Femur (tissue), 1 donor: ENCODE results near the gene CGB8.
"Not testable (repeated sequence)": the region's sequence is repeated elsewhere in the genome, so short reads cannot be mapped to it uniquely, and the experiment has no call there.

Source experiments
- DNase-seq: peaks from one replicate; pipeline ENCODE4 v3.0.0-alpha.2; 2017

CGB8 gene

GRCh38 chr19:49029749-49030148 is 19.2 kb downstream of the CGB8 start:
- DNase-seq, result not testable (repeated sequence)

- not testable (repeated sequence) for DNase-seq
These were observed 20.2 kb downstream of the CGB8 start for GRCh38 chr19:49028686-49029085.

GRCh38 chr19:49025599-49025998 is 23.3 kb downstream of the CGB8 start:
- DNase-seq, result not testable (repeated sequence)

DNA sequence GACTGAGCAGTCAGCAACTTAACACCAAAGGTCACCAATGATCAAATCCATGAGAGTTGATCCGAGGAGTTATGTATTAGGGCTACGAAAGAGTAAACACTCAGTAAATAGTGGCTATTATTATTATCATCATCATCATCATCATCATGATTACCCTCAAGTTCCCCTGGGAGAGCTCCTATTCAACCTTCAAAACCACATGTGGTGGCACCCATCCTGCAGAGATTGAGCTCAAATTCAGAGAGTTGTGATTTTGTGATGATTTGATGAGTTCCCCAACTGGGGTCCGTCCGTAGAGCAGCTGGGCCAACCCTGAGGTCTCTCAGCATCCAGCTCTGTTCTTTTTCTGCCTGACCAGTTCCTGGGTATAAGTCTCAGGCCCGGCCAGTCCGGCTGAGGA is 23.8 kb downstream of the CGB8 start:
- not testable (repeated sequence) for DNase-seq

- not testable (repeated sequence) for DNase-seq
These were observed 24.7 kb downstream of the CGB8 start, which contains the start of gene CGB3 for GRCh38 chr19:49024233-49024632. TSS of gene CGB3 (minus strand) at chr19:49024333. CDS start at chr19:49023971, 362 bp downstream.

GRCh38 chr19:49022116-49022515 is 26.8 kb downstream of the CGB8 start:
- DNase-seq, result no peak

DNA sequence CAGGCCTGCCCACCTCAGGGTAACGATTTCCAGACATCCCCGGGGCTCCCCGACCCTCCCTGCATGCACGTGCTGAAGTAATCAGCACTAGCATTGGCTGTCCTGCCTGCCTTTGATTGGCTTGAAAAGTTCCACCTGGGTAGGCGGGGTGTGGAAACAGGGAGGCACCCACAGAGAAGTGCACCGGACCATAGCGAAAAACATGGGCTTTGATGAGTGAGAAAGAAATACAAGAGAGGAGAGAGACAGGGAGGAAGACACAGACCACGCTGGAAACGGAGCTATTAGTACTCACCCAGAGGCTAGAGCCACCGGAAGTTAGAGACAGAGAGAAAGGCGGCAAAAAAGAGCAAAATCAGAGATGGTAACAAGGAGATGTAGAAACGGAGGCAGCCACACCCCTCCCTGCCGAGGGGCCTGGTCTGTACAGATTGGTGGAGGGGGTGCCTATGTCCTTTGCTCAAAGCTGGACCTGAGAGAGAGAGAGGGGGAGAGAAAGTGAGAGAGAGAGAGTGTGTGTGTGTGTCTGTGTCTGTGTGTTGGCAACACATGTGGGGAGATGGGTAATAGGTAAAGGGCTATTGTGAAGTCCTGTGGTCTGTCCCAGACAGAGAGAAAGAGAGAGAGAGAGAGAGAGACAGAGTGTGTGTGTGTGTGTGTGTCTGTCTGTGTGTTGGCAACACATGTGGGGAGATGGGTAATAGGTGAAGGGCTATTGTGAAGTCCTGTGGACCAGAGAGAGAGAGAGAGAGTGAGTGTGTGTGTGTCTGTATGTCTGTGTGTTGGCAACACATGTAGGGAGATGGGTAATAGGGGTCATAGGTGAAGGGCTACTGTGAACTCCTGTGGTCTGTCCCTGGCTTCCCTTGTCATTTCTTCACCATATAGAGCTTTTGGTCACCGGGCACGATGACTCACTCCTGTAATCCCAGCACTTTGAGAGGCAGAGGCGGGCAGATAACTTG is 27.7 kb downstream of the CGB8 start:
- DNase-seq, result no peak

DNA sequence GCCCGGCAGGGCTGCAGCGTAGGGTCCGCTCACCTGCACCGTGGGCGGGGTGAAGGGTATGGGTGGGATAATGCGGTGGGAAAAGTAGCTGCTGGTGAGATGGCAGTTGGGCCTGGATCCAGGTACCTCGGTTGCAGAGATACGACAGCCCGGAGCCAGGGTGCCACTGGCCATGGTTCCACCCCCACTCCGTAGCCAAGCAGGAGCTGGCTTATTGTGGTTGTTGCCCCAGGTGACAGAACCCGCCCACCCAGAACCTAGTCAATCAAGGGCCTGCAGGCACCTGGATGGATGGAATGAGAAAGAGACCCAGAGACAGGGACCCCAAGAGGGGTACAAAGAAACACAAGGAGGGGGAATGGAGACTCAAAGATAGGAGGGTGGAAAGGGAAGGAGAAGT is 28.6 kb downstream of the CGB8 start:
- no peak for DNase-seq

- no peak for DNase-seq
These were observed 29.5 kb downstream of the CGB8 start for GRCh38 chr19:49019242-49019932.

GRCh38 chr19:49018388-49019241 is 30.3 kb downstream of the CGB8 start:
- not testable (repeated sequence) for DNase-seq

DNA sequence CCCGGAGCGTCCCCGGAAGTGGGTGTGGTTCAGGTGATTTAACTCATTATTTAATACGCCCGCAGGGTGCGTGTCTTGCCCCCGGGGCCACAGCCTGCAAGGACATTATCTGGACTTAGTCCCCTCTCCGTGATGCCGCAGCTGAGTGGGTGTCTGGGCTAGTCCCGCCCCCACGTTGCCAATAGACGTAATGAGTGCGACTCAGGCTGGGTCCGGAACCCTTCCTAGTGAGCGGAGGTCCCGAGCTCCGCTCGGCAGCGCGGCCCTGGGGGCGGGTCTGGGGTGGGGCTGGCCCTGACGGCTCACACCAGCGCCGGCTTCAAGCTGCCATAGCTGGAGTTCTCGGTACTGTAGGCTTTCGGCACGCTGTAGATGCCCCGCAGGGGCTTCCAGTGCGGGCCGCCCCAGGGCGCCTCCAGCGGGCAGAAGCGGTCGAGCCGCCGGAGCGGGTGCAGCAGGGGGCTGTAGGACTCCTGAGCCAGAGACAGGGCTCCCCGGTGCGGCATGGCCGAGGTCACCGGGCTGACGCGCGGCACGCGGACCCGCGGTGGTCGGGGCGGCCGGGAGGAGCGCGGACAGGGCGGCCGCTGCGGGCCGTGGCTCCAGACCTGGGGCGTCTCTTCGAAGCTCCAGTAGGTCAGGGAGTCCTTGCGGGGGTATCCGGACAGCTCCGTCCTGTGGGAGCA is 31.1 kb downstream of the CGB8 start:
- peak; percentile 56 for DNase-seq

DNA sequence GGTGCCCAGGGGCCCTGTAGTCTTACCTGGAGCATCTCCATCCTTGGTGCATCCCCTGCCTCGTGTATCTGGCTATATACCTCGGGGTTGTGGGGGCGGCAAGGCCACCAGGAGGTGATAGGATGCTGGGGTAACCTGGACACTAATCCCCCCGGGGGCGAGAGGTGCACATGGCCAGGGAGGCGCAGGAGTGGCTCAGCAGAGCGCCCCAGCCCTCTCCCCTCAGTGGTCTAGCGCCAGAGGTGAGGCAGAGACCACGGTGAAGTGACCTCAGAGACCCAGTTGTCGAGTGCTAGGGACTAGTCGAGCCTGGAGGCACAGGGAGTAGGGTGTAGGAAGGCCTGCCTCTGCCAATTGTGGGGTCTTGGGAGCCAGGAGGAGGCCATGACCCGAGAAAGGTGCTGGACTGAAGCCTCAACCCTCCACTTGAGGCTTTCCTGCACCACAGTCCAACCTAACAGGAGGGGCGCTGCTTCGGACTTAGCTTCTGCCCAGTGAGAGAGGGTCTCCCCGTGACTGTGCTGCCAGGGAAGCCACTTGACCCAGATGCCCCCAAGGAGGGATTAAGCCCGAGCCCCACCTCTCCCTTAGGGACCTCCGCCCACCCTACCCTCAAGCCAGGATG is 31.8 kb downstream of the CGB8 start, which contains the start of gene LHB:
TSS of gene LHB (minus strand) at position 51 of the 625 bp plus-strand sequence. CDS start at position 41, 10 bp downstream.
- no peak for DNase-seq

GRCh38 chr19:49016067-49016839 is 32.7 kb downstream of the CGB8 start:
- DNase-seq, result no peak

- no peak for DNase-seq
These were observed 34.0 kb downstream of the CGB8 start for GRCh38 chr19:49014870-49015255.

- no peak for DNase-seq
These were observed 34.6 kb downstream of the CGB8 start for GRCh38 chr19:49014123-49014869.

- no peak for DNase-seq
These were observed 37.7 kb downstream of the CGB8 start for GRCh38 chr19:49011194-49011593.

DNA sequence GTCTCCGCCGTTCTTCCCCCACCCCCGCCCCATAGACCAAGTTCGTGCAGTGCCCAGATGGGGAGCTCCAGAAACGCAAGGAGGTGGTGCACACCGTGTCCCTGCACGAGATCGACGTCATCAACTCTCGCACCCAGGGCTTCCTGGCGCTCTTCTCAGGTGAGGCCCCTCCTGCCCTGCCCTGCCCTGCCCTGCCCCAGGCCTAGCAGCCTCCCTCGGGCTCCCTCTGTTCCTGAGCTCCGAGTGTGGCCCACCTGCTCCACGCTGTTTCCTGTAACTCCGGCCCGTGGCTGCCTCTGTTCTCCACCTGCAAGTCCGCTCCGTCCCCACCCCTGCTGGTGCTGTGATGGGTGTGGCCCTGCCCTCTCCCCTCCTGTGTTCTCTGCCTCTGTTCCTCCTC is 38.5 kb downstream of the CGB8 start:
- DNase-seq, result no peak

GRCh38 chr19:49009828-49010227 is 39.1 kb downstream of the CGB8 start:
- DNase-seq, result no peak

DNA sequence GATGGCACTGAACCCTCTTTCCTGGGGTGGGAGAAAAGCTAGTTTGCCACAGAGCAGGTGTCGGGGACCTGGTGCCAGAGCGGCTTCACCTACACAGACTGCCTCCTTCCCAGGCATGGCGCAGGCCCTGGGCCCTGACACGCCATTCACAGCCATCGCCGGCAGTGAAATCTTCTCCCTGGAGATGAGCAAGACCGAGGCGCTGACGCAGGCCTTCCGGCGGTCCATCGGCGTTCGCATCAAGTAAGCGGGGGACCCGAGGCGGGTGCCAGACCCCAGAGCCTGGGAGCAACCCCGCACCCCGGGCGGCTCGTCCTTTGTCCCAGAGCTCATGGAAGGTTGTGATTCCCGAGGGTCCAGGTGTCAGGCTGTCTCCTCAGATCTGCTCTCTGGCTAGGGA is 42.0 kb downstream of the CGB8 start:
- no peak for DNase-seq
